ENCODE data around the gene CC2D1A.

DNA sequence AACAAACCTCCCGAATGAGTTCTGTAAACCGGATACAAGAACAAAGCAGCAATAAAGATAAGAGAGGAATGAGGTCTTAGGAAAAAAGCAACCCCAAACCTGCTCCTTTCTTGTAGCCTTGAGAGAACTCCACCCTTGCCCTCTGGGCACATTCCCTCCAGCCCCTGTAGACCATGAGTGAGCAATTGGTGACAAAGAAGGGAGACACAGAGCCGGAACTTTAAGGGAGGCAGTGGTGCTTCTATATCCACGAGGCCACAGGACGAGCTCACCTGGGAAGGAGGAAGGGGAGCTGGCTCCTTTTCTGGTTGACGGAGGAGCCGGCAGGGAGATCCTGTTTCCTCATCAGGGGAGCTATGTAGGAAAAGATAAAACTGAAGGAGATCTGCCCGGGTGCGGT is 13.1 kb upstream of the CC2D1A start:
- TF ChIP-seq, protein P1, sequence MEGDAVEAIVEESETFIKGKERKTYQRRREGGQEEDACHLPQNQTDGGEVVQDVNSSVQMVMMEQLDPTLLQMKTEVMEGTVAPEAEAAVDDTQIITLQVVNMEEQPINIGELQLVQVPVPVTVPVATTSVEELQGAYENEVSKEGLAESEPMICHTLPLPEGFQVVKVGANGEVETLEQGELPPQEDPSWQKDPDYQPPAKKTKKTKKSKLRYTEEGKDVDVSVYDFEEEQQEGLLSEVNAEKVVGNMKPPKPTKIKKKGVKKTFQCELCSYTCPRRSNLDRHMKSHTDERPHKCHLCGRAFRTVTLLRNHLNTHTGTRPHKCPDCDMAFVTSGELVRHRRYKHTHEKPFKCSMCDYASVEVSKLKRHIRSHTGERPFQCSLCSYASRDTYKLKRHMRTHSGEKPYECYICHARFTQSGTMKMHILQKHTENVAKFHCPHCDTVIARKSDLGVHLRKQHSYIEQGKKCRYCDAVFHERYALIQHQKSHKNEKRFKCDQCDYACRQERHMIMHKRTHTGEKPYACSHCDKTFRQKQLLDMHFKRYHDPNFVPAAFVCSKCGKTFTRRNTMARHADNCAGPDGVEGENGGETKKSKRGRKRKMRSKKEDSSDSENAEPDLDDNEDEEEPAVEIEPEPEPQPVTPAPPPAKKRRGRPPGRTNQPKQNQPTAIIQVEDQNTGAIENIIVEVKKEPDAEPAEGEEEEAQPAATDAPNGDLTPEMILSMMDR (IDR thresholded peaks at IDR 0.05) = no peak
- no peak for TF ChIP-seq EP300 (IDR thresholded peaks at IDR 0.05; ENCODE audit: low read depth)
- no peak for TF ChIP-seq POLR2A (IDR thresholded peaks at IDR 0.05)
- no peak for TF ChIP-seq POLR2AphosphoS5 (IDR thresholded peaks at IDR 0.05)
